ENCODE results near the gene CXorf51B.
"Not testable (repeated sequence)": the region's sequence is repeated elsewhere in the genome, so short reads cannot be mapped to it uniquely, and the experiment has no call there.

The CXorf51B gene

DNA sequence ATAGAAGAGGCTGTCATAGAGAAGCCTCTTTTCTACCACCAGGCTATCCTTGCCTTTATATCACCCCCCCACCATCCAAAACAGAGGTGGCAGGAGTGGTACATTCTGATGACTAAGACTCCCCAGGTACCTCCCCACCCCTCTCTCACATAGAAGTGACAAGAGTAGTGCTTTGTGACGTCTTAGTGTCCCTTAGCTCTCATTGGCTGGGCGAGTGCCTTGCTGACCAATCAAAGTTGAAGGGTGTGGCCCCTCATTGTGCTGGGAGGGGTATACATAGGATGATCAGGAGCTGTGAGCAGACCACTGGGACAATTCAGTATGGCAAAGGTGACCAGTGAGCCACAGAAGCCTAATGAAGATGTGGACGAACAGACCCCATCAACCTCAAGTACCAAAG is at the start of gene CXorf51B:
Gene CXorf51B (plus strand): TSS at position 301 of the 400 bp plus-strand sequence. CDS start 21 bp downstream, at position 322.
- DNase-seq (ENCODE audit: low read depth), result not testable (repeated sequence)

DNA sequence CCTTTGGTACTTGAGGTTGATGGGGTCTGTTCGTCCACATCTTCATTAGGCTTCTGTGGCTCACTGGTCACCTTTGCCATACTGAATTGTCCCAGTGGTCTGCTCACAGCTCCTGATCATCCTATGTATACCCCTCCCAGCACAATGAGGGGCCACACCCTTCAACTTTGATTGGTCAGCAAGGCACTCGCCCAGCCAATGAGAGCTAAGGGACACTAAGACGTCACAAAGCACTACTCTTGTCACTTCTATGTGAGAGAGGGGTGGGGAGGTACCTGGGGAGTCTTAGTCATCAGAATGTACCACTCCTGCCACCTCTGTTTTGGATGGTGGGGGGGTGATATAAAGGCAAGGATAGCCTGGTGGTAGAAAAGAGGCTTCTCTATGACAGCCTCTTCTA is 5.1 kb downstream of the CXorf51B start, which contains the start of gene CXorf51A:
Gene CXorf51A (minus strand): TSS at position 101 of the 400 bp plus-strand sequence. CDS start 21 bp downstream, at position 80.
- not testable (repeated sequence) for DNase-seq (ENCODE audit: low read depth)

DNA sequence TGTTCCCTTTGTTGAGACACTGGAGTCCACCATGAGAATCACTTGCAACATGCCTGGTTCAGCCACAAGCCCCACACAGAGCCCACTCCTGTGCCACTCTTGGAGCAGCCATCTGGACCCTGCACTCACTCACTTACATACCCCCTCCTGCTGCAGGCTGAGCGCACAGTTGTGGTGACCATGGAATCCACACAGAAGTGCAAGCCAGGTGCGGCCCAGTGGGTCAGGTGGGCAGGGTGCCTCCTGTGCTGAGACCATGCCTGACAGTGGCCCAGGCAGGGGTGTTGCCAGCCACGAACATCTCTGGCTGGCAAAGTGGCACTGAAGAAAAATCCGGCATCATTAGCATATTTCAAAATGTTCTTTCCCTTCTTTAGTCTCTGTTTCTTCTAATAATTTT is 22.4 kb downstream of the CXorf51B start:
- no peak for DNase-seq (ENCODE audit: low read depth)

DNA sequence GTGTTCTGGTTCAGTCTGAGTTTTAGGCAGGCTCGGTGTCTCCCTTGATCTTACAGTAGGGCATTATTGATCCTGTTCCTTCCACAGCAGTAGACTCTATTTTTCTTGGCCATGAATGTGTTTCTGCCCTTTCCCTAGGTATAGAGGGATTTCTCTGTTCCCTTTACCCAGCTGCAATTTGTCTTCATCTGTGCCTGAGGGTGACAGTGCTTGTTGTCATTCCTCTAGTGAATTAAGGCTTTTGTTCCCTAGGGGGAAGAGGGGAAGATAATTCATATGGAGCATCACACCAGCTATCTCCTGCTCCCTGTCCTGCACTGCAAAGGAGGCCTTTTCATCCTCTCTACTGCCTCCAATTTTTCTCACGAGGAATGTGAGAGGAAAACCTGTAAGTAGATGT is 44.7 kb downstream of the CXorf51B start:
- no peak for DNase-seq (ENCODE audit: low read depth)
